Ovary (tissue), 3 donors: ENCODE data around the gene REL.

ENCODE experiments used
- CTCF ChIP-seq, 3 donors: fragments of 450-650 bp in 2 of 3; fragments of 200-600 bp in 1 of 3; IDR thresholded peaks; one replicate each; pipeline versions ENCODE4 v1.5.1 to v1.8.0; 2016 to 2022; ENCODE audit warnings: antibody characterized with exemption in 3 of 3, mild to moderate bottlenecking in 1 of 3
- EP300 ChIP-seq: sonication (generic); formaldehyde crosslinking; IDR thresholded peaks from one replicate; pipeline ENCODE4 v1.6.1; 2017; ENCODE audit warnings: antibody characterized with exemption
- POLR2A ChIP-seq: fragments of 450-650 bp; IDR thresholded peaks from one replicate; pipeline ENCODE4 v1.6.1; 2017; ENCODE audit warnings: antibody characterized with exemption, mild to moderate bottlenecking, moderate library complexity
- donor health status: DM: no; HTN: no; CAD: no.

- TF ChIP-seq CTCF (IDR thresholded peaks at IDR 0.05), result no peak
- TF ChIP-seq POLR2A, result no peak
- no peak for TF ChIP-seq EP300
Measured at GRCh38 chr2:60857056-60857455, 24.3 kb upstream of the REL start.
